Fibroblast of skin of left quadriceps (primary cell): Measurements from ENCODE around the gene INSM1.

Experiments
- DNase-seq, 2 experiments: peaks; one replicate each; pipeline ENCODE4 v3.0.0-alpha.2; 2013; ENCODE audit warnings: low read depth in 2 of 2

INSM1 gene

GRCh38 chr20:20393207-20394120 lies 25.6 kb downstream of the INSM1 start:
- DNase-seq = peak; percentile 12 to 16

- DNase-seq = no peak
Observed at GRCh38 chr20:20395087-20395486, 27.2 kb downstream of the INSM1 start.

GRCh38 chr20:20395903-20396568 lies 28.1 kb downstream of the INSM1 start:
- DNase-seq = no peak

GRCh38 chr20:20396794-20397193 lies 28.9 kb downstream of the INSM1 start:
- DNase-seq = no peak

GRCh38 chr20:20398123-20398522 lies 30.2 kb downstream of the INSM1 start:
- DNase-seq = no peak

- no peak for DNase-seq
Observed at GRCh38 chr20:20399531-20400500, 31.9 kb downstream of the INSM1 start.

GRCh38 chr20:20401991-20402390 lies 34.1 kb downstream of the INSM1 start:
- DNase-seq = no peak

- DNase-seq = no peak
Observed at GRCh38 chr20:20404633-20405032, 36.7 kb downstream of the INSM1 start.

GRCh38 chr20:20405623-20406022 lies 37.7 kb downstream of the INSM1 start:
- DNase-seq = no peak

GRCh38 chr20:20406306-20406705 lies 38.4 kb downstream of the INSM1 start:
- no peak for DNase-seq

GRCh38 chr20:20407891-20408805 lies 40.2 kb downstream of the INSM1 start:
- DNase-seq = no peak

- DNase-seq = no peak
Observed at GRCh38 chr20:20409331-20409730, 41.4 kb downstream of the INSM1 start.

GRCh38 chr20:20410678-20411077 lies 42.8 kb downstream of the INSM1 start:
- no peak for DNase-seq

- DNase-seq = no peak
Observed at GRCh38 chr20:20411402-20411801, 43.5 kb downstream of the INSM1 start.

- no peak for DNase-seq
Observed at GRCh38 chr20:20411836-20412235, 43.9 kb downstream of the INSM1 start.

GRCh38 chr20:20412750-20413149 lies 44.8 kb downstream of the INSM1 start:
- no peak for DNase-seq

- DNase-seq = no peak
Observed at GRCh38 chr20:20413810-20414281, 45.9 kb downstream of the INSM1 start.

- DNase-seq = no peak
Observed at GRCh38 chr20:20414640-20415220, 46.8 kb downstream of the INSM1 start.

GRCh38 chr20:20415321-20415720 lies 47.4 kb downstream of the INSM1 start:
- no peak for DNase-seq
